ENCODE data around the gene KCNMB2.

- TF ChIP-seq CTCF (conservative IDR thresholded peaks at IDR 0.05; ENCODE audit: low read depth, low read length) = no peak
- no peak for TF ChIP-seq EZH2 (IDR thresholded peaks at IDR 0.05; ENCODE audit: borderline replicate concordance, low read depth, low read length, poor library complexity, severe bottlenecking)
Measured at GRCh38 chr3:178583963-178584575, 47.8 kb downstream of the KCNMB2 start.
